Hepatocyte (in vitro differentiated cells): ENCODE data around the gene KIF4A.

ENCODE experiments used
- EZH2 ChIP-seq: fragments of 200-600 bp; sonication (generic); IDR thresholded peaks from 2 replicates; pipeline ENCODE4 v1.6.1; 2016; ENCODE audit warnings: antibody characterized with exemption, mild to moderate bottlenecking, borderline replicate concordance
- EZH2phosphoT487 ChIP-seq: fragments of 200-600 bp; sonication (generic); IDR thresholded peaks from one replicate; pipeline ENCODE4 v1.6.1; 2018; ENCODE audit warnings: antibody characterized with exemption, mild to moderate bottlenecking, low read depth, moderate library complexity; ENCODE audit not compliant: unreplicated experiment, severe bottlenecking
- TF ChIP-seq, protein P1 (sequence below): fragments of 200-600 bp; sonication (generic); IDR thresholded peaks from 2 replicates; pipeline ENCODE4 v1.5.1; 2016; ENCODE audit warnings: antibody characterized with exemption, mild to moderate bottlenecking; ENCODE audit not compliant: poor library complexity

GRCh38 chrX:70427365-70427764, 137.5 kb downstream of the KIF4A start:
- TF ChIP-seq, protein P1, sequence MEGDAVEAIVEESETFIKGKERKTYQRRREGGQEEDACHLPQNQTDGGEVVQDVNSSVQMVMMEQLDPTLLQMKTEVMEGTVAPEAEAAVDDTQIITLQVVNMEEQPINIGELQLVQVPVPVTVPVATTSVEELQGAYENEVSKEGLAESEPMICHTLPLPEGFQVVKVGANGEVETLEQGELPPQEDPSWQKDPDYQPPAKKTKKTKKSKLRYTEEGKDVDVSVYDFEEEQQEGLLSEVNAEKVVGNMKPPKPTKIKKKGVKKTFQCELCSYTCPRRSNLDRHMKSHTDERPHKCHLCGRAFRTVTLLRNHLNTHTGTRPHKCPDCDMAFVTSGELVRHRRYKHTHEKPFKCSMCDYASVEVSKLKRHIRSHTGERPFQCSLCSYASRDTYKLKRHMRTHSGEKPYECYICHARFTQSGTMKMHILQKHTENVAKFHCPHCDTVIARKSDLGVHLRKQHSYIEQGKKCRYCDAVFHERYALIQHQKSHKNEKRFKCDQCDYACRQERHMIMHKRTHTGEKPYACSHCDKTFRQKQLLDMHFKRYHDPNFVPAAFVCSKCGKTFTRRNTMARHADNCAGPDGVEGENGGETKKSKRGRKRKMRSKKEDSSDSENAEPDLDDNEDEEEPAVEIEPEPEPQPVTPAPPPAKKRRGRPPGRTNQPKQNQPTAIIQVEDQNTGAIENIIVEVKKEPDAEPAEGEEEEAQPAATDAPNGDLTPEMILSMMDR, result no peak
- TF ChIP-seq EZH2 (no peak), EZH2phosphoT487 (no peak)
